HL-60/S4 treated with retinoic acid at 250 ng/mL for 4 days and 3 days (cell line): Measurements from ENCODE around the gene TSHZ2.

Experiments
- in situ Hi-C: fragments of 300-500 bp; cut with MboI; formaldehyde crosslinking; loops from 2 replicates; pipeline ENCODE4 v1.7.0; 2022; ENCODE audit warnings: low sequenced_read_pairs

The TSHZ2 gene

DNA sequence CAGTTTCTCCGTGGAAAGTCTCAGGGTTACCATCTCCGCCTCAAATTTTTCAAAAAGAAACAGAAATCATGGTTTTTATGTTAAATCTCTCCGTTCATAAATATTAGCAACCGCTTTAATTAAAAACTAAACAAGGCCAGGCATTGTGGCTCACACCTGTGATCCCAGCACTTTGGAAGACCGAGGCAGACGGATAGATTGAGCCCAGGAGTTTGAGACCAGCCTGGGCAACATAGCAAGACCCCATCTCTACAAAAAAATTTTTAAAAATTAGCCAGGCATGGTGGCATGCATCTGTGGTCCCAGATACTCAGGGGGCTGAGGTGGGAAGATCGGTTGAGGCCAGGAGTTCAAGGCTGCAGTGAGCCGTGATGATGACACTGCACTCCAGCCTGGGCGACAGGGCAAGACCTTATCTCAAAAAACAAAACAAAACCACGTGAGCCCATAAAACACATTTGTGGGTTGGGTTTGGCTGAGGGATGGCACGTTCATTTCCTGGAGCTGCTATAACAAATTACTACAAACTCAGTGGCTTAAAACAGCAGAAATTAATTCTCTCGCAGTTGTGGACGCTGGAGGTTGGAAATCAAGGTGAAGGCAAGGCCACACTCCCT lies 398.3 kb downstream of the TSHZ2 start:
- in situ Hi-C loops = no loop called here

DNA sequence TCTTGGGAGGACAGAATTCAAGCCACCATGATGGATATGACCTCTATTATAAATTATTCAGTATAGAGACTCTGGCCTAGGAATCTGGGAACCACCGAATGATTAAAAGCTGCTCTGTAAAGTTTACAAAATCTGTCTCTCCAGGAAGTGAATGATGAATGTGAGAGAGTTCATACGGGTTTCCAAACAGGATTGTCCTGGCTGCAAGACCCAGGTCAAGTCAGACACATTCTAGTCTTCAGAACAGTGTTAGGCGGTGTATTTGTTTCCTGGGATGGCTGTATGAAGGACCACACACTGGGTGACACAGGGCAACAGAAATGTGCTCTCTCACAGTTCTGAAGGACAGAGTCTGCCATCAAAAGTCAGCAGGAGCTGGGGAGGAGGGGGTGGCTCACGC lies 399.1 kb downstream of the TSHZ2 start:
- in situ Hi-C loops = no loop called here

DNA sequence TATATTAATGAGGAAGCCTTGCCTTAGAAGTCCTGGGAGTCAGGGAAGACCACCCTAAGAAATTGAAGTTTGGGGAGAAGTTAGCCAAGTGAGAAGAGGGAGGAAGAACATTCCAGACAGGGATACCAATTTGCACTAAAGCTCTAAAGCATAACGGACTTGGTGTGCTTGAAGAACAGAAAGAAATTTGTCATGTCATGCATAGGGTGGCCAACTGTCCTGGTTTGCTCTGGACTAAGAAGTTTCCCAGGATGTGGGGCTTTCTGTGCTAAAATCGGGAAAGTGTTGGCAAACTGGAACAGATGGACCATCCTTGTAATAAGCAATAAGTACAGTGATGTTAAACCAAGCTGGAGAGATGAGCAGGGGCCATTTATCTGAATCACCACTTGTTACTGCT lies 403.9 kb downstream of the TSHZ2 start:
- in situ Hi-C loops = no loop called here

DNA sequence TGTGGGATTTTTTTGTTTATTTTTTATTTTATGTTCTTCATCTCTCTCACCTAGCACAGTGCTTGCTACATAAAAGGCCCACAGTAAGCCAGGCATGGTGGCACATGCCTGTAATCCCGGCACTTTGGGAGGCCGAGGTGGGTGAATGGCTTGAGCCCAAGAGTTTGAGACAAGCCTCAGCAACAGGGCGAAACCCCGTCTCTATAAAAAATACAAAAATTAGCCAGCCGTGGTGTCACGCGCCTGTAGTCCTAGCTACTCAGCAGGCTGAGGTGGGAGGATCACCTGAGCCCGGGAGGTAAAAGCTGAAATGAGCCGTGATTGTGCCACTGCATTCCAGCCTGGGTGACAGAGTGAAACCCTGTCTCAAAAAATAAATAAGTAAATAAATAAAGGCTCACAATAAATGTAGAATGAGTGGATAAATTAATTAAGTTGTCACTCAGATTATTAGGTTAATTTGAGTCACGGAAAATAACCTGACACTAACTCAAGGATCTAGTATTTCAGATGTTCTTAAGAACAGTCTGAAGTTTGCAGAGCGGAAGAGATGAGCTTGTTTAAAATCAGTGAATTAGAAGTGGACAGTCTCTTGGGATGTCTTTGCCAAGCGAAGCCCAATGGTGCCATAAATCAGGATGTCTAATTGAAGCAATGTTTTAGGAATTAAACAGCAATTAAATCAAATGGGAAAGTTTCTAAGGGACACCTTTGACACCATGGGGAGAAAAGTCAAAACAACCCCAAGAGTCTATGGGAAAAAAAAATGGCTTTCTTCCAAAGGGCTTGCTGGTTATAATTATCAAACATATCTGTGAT lies 407.1 kb downstream of the TSHZ2 start:
- in situ Hi-C loops = no loop called here

DNA sequence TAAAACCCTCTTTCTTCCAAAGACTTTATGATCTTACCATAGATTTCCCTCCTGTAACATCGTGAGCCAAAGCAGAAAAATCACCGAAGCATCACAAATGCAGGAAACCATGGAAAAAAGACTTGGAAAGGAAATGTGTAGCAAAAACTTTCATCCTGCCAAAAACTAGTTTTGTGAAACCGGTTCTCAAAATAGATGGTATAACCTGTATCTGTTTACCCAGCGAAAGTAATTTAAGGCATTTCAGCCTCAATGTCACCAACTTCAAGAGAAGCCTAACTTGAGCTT lies 407.6 kb downstream of the TSHZ2 start:
- in situ Hi-C loops = no loop called here

DNA sequence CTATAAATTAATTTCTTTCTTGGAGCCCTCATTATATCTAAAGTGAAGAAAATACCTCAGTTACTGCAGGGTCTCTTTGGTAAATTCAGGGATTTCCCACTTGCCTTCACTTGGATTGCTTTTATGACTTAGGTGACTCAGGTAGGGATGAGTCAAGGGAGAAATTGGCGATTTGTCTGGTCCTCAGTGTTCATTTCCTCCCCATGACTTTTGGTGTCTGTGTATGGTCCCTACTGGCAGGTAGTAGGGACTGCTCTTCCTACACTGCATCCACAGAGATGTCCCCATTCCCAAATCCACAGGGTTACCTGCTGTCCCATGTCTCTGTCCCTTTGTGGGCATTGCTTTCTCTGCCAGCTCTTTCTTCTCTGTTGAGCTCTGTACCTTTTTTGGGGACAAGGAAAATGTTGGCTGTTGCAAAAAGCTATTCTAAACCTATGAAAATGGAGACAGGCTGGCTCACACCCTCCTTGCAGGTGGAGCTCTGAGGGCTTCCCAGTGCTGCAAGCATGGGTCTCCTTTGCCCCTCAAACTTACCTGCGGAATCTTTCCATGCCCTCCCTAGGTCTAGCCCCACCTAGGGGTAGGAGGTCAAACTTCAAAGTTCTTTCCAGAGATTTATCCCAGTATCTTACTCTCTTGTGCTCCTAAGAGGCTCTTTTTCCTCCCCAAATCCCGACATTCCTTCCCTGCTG lies 409.6 kb downstream of the TSHZ2 start:
- in situ Hi-C loops = no loop called here

DNA sequence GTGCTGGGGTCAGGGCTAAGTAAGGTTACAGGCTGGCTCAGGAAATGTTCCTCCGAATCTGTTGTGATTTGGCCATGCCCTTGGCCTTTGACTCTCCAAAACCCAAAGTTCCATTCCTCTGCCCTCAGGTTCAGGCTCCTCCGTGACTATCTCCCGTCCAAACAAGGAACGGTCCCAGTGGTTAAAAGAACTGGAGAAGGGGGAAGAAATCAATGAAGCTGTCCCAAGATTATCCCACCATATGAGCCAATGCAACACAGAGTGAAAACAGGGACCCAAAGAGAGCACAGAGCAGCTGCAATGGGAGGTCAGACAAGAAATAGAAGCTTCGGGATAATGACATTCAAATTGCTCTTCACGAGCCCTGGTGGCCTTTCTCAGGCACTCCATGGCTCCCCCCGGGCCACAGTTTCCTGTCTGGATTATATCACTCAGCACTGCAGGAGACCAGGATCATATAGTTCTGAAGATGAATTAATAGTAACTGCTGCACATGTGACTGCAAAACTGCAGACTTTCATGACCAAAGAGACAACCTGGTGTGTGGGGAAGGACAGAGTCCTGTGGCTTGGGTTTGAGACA lies 410.2 kb downstream of the TSHZ2 start:
- in situ Hi-C loops = no loop called here

DNA sequence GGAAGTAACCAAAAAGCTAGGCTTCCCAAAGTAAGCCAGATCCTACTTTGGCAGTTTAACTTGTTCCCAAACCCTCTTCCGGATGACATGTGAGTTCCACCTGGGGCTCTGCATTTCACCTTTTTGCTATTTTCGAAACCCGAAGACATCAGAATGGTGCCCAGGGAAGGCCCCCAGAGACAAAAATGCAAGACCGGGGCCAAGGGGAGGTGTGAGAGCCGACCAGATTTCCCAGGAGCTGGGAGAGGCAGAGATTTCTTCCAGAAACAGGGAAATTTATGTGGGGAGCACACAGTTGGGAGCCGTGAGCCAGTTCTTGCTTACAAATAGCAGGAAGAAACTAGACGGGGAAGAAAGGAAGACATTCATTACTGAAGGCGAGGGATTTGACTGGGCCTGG lies 411.8 kb downstream of the TSHZ2 start:
- in situ Hi-C loops = no loop called here

DNA sequence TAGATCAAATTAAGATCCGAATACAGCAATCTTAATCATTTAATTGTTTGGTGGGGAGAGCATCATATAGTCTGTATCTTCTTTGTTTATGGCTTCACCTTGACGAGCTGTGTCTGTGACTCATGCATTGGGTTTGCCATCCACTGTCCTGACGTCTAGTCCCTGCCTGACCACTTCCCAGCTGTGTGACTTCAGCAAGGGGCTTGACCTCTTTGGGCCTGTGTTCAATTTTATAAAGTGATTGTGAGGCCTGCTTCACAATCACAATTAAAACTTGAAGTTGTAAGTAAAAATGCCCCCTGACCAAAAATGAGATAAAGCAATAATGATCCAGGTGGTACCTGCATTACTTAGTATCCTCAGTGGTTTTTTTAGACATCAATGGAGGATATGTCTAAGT lies 412.2 kb downstream of the TSHZ2 start:
- in situ Hi-C loops = no loop called here

DNA sequence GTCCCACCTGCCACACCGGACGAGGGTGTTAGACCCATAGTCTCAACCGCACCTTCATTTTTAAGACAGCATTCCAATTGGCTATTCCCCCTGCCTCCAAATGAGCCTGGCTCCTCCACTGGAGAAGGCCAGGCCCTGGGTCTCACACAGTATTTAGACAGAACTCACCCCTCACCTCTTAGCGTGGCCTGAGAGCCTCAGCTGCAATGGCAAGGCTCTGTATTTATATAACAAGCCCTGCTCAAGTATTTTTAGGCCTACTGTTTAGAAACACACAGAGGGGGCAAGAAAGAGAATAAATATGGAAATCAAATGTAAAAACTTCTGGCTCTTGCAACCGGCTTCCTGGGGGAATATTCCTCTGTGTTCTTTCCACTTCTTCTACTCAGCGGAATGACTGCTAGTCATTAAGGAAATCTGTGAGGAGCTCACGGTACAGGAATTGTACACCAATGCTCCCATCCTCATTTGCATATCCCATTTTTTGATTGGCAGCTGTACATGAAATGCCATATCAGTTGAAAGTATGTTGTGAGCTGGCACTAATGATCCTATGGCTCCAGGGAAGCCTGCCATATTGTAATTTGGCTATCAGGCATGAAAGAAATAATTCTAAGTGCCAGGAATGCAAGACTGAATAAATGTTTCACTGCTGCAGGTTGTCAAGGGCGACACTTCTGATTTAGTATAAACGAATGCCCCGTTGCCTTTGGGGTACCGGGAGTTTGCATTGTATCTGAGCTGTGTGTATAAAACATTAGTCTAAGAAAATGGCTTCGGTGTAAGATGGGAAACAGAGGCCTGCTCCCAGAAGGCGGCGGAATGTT lies 414.0 kb downstream of the TSHZ2 start:
- in situ Hi-C loops = no loop called here

DNA sequence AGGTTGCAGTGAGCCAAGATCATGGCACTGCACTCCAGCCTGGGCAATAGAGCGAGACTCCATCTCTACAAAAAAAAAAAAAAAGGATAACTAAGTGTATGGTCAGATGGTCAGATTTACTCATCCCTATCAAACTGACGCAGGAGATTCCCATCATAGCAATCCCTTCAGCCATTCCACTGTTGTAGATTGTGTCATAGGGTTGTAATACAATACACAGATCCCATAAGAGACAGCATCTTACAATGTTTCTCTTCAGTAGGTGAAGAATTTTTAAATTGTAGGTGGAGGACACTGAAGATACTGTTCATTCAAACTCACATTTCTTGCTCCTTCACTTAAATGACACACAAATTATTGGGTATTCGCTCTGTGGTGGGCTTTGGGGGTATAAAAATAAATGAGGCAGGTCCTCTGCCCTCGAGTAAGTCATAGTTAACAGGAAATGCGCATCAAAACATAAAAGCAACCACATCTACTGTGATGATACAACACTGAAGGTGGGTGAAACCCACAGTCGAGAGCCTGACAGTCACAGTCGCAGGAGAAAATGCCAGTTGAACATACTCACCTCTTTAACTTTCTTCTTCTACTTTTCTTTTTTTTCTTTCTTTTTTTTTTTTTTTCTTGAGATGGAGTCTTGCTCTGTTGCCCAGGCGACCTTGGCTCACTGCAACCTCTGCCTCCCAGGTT lies 416.0 kb downstream of the TSHZ2 start:
- in situ Hi-C loops = no loop called here

DNA sequence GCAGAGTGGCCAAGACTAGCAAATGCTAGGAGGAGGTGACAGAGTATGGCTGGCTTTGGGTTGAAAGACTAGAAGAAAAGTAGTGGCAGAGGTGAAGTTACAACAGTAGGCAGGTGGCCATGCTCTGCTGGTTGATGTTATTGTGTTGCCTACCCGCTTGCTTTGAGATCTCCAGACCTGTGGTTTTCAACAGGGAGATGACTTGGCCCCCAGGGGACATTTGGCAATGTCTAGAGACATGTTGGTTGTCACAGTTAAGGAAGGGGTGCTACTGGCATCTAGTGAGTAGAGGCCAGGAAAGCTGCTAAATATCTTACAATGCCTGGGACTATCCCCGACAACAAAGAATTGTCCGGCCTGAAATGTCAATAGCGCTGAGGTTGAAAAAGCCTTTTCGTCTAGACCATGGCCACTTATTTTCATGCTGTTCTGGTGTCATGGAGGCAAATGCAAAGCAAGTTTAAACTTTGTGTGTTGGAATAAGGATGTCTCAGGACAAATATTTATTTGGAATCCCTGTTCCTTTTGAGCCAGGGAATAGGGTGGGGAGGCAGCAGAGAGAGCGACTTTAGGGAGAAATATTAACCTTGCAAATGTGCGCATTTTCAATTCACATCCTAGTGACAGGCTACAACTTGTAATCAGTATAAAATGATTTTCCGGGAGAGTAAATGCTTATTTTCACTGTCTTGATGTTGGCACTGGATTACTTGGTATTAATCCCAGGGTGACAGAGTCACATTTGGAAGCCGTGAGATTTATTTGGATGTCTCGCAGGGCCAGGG lies 417.6 kb downstream of the TSHZ2 start:
- in situ Hi-C loops = no loop called here

DNA sequence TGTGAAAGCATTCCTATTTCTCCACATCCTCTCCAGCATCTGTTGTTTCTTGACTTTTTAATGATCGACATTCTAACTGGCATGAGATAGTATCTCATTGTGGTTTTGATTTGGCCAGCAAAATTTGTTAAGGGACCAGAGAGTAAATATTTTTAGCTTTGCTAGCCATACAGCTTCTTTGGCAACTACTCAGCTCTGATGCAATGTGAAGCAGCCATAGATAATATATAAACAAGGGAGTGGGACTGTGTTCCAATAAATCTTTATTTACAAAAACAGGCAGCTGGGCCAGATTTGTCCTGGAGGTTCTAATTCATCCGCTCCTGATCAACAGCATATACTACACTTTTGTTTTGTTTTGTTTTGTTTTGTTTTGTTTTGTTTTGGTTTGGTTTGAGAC lies 418.6 kb downstream of the TSHZ2 start:
- in situ Hi-C loops = no loop called here

DNA sequence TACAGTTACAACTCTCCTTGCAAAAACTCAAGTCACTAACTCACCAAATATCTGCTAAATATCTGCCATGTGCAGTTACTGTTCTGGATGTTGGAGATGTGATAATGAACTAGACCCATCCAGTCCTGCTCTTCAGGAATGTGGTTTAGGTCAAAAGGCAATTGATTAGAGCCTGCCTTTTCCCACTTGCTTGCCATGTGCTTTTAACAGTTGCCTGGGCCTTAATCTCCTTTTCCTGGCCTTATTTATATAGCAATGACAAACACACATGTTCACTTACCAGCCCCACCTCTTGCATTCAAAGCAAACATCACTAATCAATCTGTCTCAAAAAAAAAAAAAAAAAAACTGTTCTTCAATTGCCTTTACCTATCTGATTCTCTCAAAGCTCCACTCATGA lies 422.3 kb downstream of the TSHZ2 start:
- in situ Hi-C loops = no loop called here

DNA sequence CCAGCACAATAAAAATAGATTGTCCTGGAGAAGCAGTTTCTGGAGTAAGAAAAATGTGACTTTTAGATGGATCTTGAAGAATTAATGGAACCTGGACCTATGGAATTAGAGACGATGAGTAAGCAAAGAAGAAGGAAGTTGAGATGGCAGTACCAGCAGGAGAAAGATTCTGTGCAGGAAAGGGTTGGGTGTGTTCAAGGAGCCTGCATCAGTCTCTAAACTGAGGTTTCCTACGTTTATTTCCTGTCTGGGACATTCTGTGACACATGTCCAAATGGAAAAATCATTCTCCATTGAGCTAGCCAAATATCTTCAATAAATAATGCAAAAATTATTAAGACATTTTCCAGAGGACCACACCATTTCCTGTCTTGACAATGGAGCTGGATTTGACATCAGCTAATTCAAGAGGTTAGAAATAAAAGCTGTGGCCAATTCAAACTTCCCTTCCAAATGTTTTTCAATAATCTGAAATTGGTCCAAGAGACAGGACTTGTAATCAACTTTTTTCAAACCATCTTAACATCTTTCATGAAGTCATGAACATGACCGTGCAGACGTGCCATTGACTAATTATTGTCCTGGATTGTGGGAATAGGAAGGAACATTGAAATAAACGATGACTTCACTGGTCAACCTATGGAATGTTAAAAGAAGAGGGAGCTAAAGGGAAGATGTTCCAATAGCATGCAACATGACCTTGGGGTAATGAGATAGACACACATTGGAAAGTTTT lies 423.2 kb downstream of the TSHZ2 start:
- in situ Hi-C loops = no loop called here

DNA sequence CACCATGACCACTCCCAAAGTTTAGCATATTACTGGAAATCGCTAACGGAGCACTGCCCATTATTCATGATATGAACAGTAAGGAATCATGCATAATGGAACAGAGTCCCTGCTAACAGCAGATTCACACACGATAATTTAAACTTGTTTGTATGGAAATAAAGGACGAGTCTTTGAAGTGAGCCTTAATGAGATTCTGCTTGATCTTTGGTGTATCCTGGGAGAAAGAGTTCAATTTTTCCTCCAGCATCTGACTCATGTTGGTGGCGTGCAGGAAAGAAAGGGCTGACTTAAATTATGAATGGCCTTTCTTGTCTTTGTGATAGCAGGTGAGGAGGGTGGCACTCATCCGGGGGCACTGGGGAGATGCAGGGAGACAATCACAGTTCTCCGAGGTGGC lies 426.9 kb downstream of the TSHZ2 start:
- in situ Hi-C loops = no loop called here

DNA sequence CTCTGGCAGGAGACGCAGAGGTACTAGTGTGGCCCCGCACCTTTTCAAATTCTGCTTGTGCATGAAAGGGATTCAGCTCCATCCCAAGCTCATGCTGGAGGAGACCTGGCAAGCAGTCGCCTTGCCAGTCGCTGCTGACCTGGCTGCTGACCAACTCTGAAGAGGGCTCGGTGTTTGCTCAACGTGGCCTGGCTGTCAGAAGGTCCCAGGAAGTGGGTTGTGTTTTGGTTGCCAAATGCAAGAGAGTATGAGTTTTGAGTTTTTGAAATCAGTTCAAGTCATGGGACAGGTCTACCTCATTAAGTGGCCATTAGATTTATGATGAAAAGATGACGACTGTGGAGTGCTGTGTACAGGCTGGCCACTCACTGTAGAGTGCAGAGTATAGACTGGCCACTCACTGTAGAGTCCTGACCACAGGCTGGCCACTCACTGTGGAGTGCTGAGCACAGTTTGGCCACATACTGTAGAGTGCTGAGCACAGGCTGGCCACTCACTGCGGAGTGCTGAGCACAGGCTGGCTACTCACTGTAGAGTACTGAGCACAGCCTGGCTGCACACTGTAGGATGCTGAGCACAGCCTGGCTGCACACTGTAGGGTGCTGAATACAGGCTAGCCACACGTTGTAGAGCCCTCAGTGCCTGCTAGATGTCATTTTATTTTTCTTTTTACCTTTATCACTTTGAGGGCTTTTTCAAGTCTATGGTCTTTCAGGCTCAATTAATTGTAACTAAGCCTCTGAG lies 427.6 kb downstream of the TSHZ2 start:
- in situ Hi-C loops = no loop called here

DNA sequence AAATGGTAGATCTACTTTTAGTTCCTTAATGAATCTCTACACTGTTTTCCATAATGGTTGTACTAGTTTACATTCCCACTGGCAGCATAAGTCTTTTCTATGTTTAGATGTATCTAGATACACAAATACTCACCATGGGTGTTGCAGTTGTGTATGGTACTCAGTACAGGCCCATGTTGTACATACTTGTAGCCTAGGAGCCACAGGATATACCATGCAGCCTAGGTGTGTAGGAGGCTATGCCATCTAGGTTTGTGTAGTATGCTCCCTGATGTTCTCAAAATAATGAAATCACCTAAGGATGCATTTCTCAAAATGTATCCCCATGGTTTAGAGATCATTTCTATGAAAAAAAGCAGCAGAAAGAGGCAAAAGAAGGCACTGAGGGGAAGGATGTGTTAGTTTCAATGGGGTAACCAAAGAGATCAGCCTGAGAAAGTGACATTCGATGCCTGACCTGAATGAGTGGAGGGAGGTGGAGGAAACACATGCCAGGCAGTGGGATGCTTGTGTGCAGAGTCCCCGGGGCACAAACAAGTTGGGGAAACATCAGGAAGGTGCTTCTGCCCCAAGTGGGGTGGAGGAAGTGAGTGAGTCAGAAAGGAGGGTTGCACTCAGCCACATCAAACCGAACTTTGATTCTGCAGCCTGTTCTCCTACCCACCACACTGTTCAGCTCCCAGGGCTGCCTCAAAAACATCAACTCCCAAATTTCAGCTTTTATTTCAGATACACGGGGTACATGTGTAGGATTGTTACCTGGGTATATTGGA lies 430.3 kb downstream of the TSHZ2 start:
- in situ Hi-C loops = no loop called here
